ENCODE data around the gene CHCHD6. TPM values are rescaled to one million over a fixed set of nuclear protein-coding genes. Genes with fewer than 3 reads are reported as not detected.

Gene CHCHD6
- total and polyA plus RNA-seq, 2 donors (not counting 3 experiments of a cell fraction or from before 2014, with no cell fraction given): 8.4 to 10.1 TPM

DNA sequence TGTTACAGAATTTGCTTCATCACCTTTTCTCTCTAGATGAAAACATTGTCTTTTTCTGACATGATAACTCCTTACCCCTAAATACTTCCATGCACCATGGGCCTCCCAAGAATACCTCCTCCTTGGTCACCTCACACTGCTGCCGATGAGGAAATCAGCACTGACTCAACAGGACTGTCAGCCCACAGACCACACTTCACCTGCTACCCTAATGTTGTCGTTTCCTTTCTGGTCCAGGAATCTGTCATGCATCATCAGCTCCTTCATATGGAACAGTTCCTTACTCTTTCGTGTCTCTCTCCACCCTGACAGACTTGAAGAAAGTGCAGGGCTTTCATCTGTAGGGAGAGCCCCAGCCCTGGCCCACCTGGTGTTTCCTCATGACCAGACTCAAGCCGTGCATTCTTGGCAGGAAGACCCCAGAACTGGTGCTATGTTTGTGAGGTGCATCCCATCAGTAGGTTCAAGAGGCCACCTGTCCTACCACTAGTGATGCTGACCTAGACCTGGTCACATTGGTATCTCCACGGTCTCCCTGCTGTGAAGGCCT, 237.8 kb downstream of the CHCHD6 start:
- Histone ChIP-seq H3K4me3 (replicated peaks in 1 of 3; ENCODE audit: insufficient read depth in 1 of 3, low read depth in 1 of 3, low read length in 3 of 3) (no peak overlapping the region), H3K27ac (ENCODE audit: insufficient read depth, low read depth, low read length) (no peak overlapping the region), H3K36me3 (ENCODE audit: control insufficient read depth in 2 of 2, extremely low read depth in 1 of 2, insufficient read depth in 2 of 2, low read length in 2 of 2) (no peaks in the 10 kb centered on the region), H2AFZ (ENCODE audit: low read depth, low read length) (no peak overlapping the region), H3K4me1 (ENCODE audit: control insufficient read depth, extremely low read depth, insufficient read depth, low read length) (peaks cover 2% of the 10 kb centered on the region), H3K9me3 (replicated peaks; ENCODE audit: control insufficient read depth, insufficient read depth, low read length) (no peaks in the 10 kb centered on the region), H3K9me1 (replicated peaks; ENCODE audit: control insufficient read depth, extremely low read depth, insufficient read depth, low read length) (no peaks in the 10 kb centered on the region), H3K4me2 (ENCODE audit: insufficient read depth, low read length) (no peak overlapping the region), H3K27me3 (ENCODE audit: control insufficient read depth in 2 of 2, insufficient read depth in 2 of 2, low read length in 2 of 2) (peaks cover 0 to 5% of the 10 kb centered on the region in 2 experiments), H3K9ac (replicated peaks; ENCODE audit: extremely low read depth, insufficient read depth, low read length) (no peak overlapping the region), H4K20me1 (replicated peaks; ENCODE audit: control insufficient read depth, extremely low read depth, insufficient read depth, low read length) (no peaks in the 10 kb centered on the region), H3K79me2 (ENCODE audit: control insufficient read depth, insufficient read depth, low read length) (no peaks in the 10 kb centered on the region)
- TF ChIP-seq FOS (IDR thresholded peaks at IDR 0.05; ENCODE audit: borderline replicate concordance, insufficient read depth, low read length): no peak
- POLR2A ChIA-PET: no interaction called here
- FAIRE-seq (no peak), DNase-seq (ENCODE audit: low read depth, low spot score) (no peak)
- CTCF ChIA-PET: no interaction called here
- dilution Hi-C loops (cut with MboI; ENCODE audit: extremely low pct_ligation_motif_present, low sequenced_read_pairs): no loop called here
- intact Hi-C loops (cut with micrococcal nuclease): no loop called here
- no TSS peak for BruUV-seq (replicated peaks)

DNA sequence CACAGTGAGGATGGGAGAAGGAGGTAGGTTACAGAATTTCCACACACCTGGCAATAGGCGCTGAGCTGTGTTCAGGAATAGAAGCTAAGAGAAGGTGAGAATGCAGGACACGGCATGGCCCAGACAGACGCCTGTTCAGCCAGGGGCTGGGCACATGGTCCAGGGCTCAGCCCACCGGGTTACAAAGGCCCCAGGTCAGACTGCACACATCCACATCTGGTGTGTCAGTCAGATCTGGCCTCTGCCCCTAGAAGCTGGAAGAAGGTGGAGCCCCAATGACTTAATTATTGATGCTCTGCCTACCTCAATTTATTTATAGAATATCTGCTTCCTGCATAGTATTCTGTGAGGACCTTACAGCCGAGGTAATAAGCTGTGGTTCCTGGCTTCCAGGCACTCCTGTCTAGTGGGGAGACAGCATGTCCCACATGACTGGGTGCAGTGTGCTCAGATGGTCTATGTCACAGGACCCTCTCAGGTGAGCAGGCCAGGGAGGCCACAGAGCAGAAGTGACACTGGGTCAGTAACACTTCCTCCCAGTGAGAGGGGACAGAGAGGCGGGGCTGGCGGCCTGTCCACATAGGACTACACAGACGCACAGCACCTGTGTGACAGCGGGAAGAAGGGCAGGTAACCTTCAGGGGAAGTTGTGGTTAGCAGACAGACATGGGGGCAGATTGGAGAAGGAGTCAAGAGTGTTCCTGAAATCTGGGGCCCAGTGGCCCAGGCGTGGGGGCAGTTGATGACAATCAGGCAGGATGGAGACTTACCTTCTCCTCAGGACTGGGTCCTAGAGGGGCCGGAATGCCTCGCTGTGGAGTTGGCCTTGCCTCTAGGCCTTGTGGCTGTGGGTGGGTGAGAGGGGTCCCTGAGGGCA, 240.3 kb downstream of the CHCHD6 start:
- Histone ChIP-seq H3K36me3 (ENCODE audit: control insufficient read depth in 2 of 2, extremely low read depth in 1 of 2, insufficient read depth in 2 of 2, low read length in 2 of 2) (no peaks in the 10 kb centered on the region), H3K9ac (replicated peaks; ENCODE audit: extremely low read depth, insufficient read depth, low read length) (no peak overlapping the region), H3K9me3 (replicated peaks; ENCODE audit: control insufficient read depth, insufficient read depth, low read length) (no peaks in the 10 kb centered on the region), H3K4me1 (ENCODE audit: control insufficient read depth, extremely low read depth, insufficient read depth, low read length) (peaks cover 1% of the 10 kb centered on the region), H2AFZ (ENCODE audit: low read depth, low read length) (no peak overlapping the region), H3K27me3 (ENCODE audit: control insufficient read depth in 2 of 2, insufficient read depth in 2 of 2, low read length in 2 of 2) (no peaks in the 10 kb centered on the region), H3K4me3 (replicated peaks in 1 of 3; ENCODE audit: insufficient read depth in 1 of 3, low read depth in 1 of 3, low read length in 3 of 3) (no peak overlapping the region), H3K27ac (ENCODE audit: insufficient read depth, low read depth, low read length) (no peak overlapping the region), H3K79me2 (ENCODE audit: control insufficient read depth, insufficient read depth, low read length) (no peaks in the 10 kb centered on the region), H3K9me1 (replicated peaks; ENCODE audit: control insufficient read depth, extremely low read depth, insufficient read depth, low read length) (no peaks in the 10 kb centered on the region), H3K4me2 (ENCODE audit: insufficient read depth, low read length) (no peak overlapping the region), H4K20me1 (replicated peaks; ENCODE audit: control insufficient read depth, extremely low read depth, insufficient read depth, low read length) (no peaks in the 10 kb centered on the region)
- TF ChIP-seq FOS (IDR thresholded peaks at IDR 0.05; ENCODE audit: borderline replicate concordance, insufficient read depth, low read length) (no peak), EZH2 (IDR thresholded peaks at IDR 0.05; ENCODE audit: borderline replicate concordance, low read depth, low read length, severe bottlenecking) (no peak), POLR2A (IDR thresholded peaks at IDR 0.05; ENCODE audit: low read depth, low read length) (no peak), GATA2 (IDR thresholded peaks at IDR 0.05; ENCODE audit: insufficient read depth, insufficient read length, low read depth, low read length) (no peak), MYC (IDR thresholded peaks at IDR 0.05; ENCODE audit: low read depth, low read length) (no peak), POLR2AphosphoS5 (IDR thresholded peaks at IDR 0.05; ENCODE audit: insufficient read depth, low read depth, low read length) (no peak), JUN (IDR thresholded peaks at IDR 0.05; ENCODE audit: borderline replicate concordance, insufficient read depth, insufficient read length, low read depth) (no peak)
- TF ChIP-seq, protein P1, sequence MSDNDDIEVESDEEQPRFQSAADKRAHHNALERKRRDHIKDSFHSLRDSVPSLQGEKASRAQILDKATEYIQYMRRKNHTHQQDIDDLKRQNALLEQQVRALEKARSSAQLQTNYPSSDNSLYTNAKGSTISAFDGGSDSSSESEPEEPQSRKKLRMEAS (IDR thresholded peaks at IDR 0.05; ENCODE audit: insufficient read depth, insufficient read length): no peak
- TF ChIP-seq, protein P2, sequence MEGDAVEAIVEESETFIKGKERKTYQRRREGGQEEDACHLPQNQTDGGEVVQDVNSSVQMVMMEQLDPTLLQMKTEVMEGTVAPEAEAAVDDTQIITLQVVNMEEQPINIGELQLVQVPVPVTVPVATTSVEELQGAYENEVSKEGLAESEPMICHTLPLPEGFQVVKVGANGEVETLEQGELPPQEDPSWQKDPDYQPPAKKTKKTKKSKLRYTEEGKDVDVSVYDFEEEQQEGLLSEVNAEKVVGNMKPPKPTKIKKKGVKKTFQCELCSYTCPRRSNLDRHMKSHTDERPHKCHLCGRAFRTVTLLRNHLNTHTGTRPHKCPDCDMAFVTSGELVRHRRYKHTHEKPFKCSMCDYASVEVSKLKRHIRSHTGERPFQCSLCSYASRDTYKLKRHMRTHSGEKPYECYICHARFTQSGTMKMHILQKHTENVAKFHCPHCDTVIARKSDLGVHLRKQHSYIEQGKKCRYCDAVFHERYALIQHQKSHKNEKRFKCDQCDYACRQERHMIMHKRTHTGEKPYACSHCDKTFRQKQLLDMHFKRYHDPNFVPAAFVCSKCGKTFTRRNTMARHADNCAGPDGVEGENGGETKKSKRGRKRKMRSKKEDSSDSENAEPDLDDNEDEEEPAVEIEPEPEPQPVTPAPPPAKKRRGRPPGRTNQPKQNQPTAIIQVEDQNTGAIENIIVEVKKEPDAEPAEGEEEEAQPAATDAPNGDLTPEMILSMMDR (IDR thresholded peaks at IDR 0.05; ENCODE audit: extremely low read depth in 1 of 2, insufficient read depth in 1 of 2, low read depth in 1 of 2, low read length in 2 of 2): no peak
- BruUV-seq (replicated peaks): no TSS peak
- ChIA-PET POLR2A (no interaction called here), CTCF (interaction anchor here (0.6 to 1.6 kb wide), 4 partner anchors 9 to 320 kb away, joined by 3 to 4 read pairs (median 4); no protein-coding TSS in a partner anchor)
- FAIRE-seq (no peak), DNase-seq (ENCODE audit: low read depth, low spot score) (no peak)
- dilution Hi-C loops (cut with MboI; ENCODE audit: extremely low pct_ligation_motif_present, low sequenced_read_pairs) (no loop called here), intact Hi-C loops (cut with micrococcal nuclease) (no loop called here)

Data from endothelial cell of umbilical vein (primary cell).